HG02642 (cell line): ENCODE data around the gene RPL32.

ENCODE experiments used
- ATAC-seq: cut with Tn5 transposase; IDR thresholded peaks from one replicate; pipeline ENCODE4 v1.9.1; 2021; ENCODE audit warnings: mild to moderate bottlenecking; ENCODE audit not compliant: unreplicated experiment, poor library complexity

The RPL32 gene

GRCh38 chr3:12833222-12834161, 7.9 kb downstream of the RPL32 start:
- no peak for ATAC-seq

DNA sequence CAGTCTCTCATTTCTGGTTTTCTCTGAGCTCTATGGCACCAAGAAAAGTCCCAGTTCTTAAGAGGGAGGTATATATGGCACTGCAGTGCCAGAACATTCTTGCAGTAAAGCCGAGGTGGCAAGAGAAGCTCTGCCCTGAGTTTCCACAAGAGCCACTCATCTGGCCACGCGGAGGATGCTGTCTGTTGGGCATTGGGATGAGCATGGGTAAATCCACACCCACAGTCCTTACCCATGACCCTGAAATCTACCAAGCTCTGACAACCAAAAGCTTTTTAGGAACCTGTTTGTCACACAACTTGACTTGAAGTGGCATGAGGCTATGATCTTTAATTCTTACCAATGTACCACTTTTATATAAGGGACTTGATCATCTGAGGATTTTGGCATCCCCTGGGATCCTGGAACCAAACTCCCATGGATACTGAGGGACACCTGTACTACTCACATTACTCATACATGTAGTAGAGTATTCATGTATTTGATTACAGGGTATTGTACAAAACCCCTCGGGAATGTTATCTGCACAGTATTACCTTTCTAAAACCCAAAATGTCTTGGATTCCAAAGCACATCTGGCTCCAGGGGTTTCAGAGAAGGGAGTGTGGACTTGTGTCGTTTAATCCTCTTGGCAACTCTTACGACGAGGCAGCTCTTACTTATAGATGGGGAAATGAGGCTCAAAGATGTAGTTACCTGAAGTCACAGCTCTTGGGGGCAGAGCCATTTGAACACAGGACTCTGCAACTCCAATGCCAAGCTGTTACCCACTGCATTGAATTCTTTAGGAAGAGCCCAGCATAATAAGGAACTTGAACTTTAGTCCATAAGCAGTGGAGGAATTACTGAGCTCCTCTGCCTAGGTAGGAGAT, 8.8 kb downstream of the RPL32 start:
- no peak for ATAC-seq

- no peak for ATAC-seq
Observed at GRCh38 chr3:12831301-12831866, 10.0 kb downstream of the RPL32 start.

GRCh38 chr3:12830785-12831156, 10.6 kb downstream of the RPL32 start:
- ATAC-seq, result no peak

DNA sequence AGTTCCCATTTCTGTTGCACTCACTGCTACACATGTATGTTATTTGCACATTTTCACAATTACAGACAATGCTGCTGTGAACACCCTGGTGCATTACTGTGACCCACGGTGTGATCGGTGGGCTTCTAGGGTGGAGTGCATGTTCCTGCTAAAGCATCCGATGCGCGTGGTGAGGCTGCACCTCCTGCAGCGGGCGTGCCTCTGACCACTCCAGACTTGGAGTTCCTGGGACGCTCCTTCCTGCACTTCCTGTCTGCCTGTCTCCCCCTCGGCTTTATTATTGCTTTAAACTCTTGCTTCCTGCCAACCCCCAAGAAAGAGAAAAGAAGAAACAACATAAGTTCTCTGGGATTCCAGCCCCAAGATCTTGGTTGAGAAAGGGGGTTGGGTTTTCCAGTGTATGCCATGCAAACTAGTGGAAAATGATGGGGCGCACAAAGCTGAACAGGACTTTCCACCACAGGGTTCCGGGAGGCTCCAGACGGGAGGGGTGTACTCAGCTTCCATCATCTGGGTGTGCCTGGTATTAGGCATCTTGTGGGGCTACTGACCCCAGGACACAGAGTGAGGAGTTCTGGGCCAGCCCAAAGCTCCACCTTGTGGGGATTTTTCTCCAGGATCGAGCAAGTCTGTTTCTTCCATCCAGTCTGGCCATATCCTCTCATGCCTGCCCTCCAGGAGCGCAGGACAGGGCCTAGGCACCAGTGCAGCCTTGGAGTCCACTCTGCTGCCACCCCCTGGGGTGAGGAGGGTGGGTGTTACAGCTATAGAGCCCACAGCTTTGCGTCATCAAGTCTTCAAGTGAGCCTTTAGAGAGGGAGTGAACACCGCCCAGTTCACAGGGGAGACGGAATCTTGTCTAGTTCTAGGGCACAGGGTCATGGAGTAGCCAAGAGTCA, 11.2 kb downstream of the RPL32 start:
- no peak for ATAC-seq

- no peak for ATAC-seq
Observed at GRCh38 chr3:12829404-12829803, 12.0 kb downstream of the RPL32 start.

DNA sequence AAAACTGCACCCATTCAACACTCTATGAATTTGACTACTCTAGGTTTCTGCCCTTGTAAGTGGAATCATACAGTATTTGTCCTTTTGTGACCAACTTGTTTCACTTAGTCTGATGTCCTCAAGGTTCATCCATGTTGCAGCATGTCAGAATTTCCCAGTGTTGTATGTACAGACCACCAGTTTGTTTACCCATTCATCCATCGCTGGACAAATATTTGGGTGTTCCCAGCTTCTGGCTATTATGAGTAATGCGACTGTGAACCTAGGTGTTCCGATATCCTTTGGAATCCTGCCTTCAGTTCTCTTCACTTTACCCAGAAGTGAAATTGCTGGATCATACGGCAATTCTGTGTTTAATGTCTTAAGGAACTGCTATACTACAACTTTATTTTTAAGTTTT, 12.6 kb downstream of the RPL32 start:
- no peak for ATAC-seq

- ATAC-seq, result no peak
Observed at GRCh38 chr3:12825156-12825555, 16.2 kb downstream of the RPL32 start.

DNA sequence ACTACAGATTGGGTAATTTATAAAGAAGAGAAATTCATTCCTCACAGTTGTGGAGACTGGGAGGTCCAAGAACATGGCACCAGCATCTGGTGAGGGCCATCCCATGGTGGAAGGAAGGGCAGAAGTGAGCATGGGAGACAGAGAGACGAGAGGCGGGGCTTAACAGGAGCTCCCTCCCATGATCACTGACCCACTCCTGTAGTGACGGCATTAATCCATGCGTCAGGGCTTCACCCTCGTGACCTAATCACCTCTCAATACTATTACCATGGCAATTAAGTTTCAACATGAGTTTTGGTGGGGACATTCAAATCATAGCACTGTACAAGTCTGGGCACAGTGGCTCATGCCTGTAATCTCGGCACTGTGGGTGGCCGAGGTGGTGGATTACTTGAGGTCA, 17.1 kb downstream of the RPL32 start:
- ATAC-seq, result no peak

GRCh38 chr3:12822725-12823373, 18.5 kb downstream of the RPL32 start:
- ATAC-seq, result no peak

- no peak for ATAC-seq
Observed at GRCh38 chr3:12818773-12819172, 22.6 kb downstream of the RPL32 start.

DNA sequence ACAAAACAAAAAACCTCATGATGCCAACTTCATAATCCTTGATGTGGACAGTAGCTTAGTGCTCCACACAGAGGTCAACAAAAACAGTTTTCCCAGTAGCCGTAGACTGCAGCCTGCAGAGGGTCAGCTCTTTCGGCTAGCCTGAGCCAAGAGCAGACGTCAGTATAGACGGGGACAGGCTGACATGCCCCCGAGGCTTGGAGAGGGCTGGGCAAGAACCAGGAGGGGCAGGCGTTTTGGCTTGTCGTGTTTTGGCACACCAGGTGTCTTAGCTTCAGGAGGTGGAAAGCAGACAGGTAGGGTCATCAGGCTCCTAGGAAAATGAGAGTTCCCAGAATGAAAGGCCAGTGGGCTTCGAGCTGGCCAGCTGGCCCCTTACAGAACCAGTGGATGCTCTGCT, 23.1 kb downstream of the RPL32 start:
- no peak for ATAC-seq

GRCh38 chr3:12817343-12817710, 24.0 kb downstream of the RPL32 start:
- ATAC-seq, result no peak

- no peak for ATAC-seq
Observed at GRCh38 chr3:12816521-12817342, 24.6 kb downstream of the RPL32 start.

DNA sequence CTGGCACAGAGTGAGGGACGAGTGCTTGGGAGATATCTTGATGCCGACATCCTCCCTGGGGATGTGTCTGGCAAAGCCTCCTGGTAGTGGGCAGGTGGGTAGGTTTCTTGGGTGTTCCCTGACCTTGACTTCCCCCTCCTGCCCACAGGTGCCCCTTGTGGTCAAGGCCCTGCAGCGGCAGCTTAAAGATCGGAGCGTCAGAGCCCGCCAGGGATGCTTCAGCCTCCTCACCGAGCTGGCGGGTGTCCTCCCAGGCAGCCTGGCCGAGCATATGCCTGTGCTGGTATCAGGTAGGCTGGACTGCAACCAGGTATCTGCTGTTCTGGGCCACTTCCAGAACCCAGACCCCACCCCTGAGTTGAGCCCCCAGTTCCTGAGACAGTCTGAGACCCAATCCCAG, 25.6 kb downstream of the RPL32 start:
- no peak for ATAC-seq

DNA sequence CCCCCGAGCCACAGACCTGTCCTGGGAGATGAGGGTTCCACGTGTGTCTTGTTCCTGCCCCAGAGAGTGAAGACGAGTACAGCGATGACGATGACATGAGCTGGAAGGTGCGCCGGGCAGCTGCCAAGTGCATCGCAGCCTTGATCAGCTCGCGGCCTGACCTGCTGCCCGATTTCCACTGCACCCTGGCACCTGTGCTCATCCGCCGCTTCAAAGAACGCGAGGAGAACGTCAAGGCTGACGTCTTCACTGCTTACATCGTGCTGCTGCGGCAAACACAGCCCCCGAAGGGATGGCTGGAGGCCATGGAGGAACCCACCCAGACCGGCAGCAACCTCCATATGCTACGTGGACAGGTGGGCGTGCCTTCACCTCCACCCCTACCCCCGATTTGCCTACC, 26.3 kb downstream of the RPL32 start:
- ATAC-seq, result no peak

- no peak for ATAC-seq
Observed at GRCh38 chr3:12813967-12814366, 27.4 kb downstream of the RPL32 start.

- no peak for ATAC-seq
Observed at GRCh38 chr3:12812812-12813211, 28.6 kb downstream of the RPL32 start.

DNA sequence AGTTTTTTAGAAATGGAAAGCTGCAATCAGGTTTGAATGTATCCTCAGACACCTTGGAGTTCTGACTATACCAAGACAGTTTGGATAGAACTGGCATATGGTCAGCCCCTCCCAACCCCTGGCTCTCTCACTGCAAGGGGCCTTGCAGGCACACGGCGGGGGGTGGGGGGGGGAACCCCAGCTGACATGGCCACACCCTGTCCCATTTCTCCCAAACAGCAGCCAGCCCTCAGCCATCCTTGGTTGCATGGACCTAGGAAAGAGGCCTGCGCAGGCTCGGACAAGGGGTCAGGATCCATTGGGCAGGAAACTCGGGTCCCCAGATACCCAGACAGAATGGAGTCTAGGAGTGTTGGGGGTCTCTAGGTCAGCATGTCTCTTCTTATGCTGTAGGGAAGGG, 30.4 kb downstream of the RPL32 start:
- no peak for ATAC-seq
